A673 (cell line): ENCODE measurements around the gene GALNTL6.

ENCODE experiments used
- EZH2 ChIP-seq: fragments of 200-600 bp; sonication (generic); IDR thresholded peaks from 2 replicates; pipeline ENCODE4 v1.6.1; 2017; ENCODE audit warnings: borderline replicate concordance, low read depth, mild to moderate bottlenecking, mixed read lengths, antibody characterized with exemption, low read length; ENCODE audit not compliant: poor library complexity, severe bottlenecking
- TF ChIP-seq, protein P1 (sequence below): fragments of 300-800, 200-600 bp; sonication (generic); conservative IDR thresholded peaks from 2 replicates; pipeline ENCODE4 v1.5.1; 2017; ENCODE audit warnings: low read depth, mild to moderate bottlenecking, antibody characterized with exemption, low read length, moderate library complexity, mixed read lengths

DNA sequence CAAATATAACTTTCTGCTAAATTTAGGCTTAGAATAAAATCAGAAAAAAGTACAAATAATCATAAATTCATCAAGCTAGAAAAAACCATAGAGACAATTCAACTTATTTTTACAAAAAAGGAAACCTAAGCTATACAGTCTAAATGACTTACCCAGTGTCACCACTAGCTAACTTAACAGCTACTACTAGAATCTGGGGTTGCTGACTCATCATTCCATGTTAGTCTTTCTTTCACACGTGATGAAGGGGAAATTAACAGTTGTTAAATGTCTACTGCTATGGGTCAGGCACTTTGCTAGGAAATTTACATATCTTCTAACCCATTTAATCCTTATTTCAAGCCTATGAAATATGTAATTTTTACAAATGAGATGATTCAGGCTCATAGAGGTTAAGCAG lies 1006.1 kb downstream of the GALNTL6 start:
- TF ChIP-seq, protein P1, sequence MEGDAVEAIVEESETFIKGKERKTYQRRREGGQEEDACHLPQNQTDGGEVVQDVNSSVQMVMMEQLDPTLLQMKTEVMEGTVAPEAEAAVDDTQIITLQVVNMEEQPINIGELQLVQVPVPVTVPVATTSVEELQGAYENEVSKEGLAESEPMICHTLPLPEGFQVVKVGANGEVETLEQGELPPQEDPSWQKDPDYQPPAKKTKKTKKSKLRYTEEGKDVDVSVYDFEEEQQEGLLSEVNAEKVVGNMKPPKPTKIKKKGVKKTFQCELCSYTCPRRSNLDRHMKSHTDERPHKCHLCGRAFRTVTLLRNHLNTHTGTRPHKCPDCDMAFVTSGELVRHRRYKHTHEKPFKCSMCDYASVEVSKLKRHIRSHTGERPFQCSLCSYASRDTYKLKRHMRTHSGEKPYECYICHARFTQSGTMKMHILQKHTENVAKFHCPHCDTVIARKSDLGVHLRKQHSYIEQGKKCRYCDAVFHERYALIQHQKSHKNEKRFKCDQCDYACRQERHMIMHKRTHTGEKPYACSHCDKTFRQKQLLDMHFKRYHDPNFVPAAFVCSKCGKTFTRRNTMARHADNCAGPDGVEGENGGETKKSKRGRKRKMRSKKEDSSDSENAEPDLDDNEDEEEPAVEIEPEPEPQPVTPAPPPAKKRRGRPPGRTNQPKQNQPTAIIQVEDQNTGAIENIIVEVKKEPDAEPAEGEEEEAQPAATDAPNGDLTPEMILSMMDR = no peak
- TF ChIP-seq EZH2 = no peak
